SU-DHL-6 (cell line): ENCODE measurements around the gene KIFC3.

Experiments
- EZH2phosphoT487 ChIP-seq: fragments of 200-600 bp; sonication (generic), shearing (Covaris generic); conservative IDR thresholded peaks from 2 replicates; pipeline ENCODE4 v1.6.1; 2018; ENCODE audit warnings: mild to moderate bottlenecking, antibody characterized with exemption, low read length, moderate library complexity, mixed read lengths
- TF ChIP-seq, protein P1 (sequence below): fragments of 200-600 bp; sonication (generic); IDR thresholded peaks from one replicate; pipeline ENCODE4 v1.5.1; 2017; ENCODE audit warnings: antibody characterized with exemption, mild to moderate bottlenecking, low read length, moderate library complexity; ENCODE audit not compliant: insufficient read depth, poor library complexity, severe bottlenecking

- TF ChIP-seq, protein P1, sequence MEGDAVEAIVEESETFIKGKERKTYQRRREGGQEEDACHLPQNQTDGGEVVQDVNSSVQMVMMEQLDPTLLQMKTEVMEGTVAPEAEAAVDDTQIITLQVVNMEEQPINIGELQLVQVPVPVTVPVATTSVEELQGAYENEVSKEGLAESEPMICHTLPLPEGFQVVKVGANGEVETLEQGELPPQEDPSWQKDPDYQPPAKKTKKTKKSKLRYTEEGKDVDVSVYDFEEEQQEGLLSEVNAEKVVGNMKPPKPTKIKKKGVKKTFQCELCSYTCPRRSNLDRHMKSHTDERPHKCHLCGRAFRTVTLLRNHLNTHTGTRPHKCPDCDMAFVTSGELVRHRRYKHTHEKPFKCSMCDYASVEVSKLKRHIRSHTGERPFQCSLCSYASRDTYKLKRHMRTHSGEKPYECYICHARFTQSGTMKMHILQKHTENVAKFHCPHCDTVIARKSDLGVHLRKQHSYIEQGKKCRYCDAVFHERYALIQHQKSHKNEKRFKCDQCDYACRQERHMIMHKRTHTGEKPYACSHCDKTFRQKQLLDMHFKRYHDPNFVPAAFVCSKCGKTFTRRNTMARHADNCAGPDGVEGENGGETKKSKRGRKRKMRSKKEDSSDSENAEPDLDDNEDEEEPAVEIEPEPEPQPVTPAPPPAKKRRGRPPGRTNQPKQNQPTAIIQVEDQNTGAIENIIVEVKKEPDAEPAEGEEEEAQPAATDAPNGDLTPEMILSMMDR = no peak
- no peak for TF ChIP-seq EZH2phosphoT487
These were observed 23.2 kb upstream of the KIFC3 start for GRCh38 chr16:57825298-57826044.
